Aortic smooth muscle cell (primary cell): ENCODE data around the gene RPP38. TPM values are rescaled to one million over a fixed set of nuclear protein-coding genes. Genes with fewer than 3 reads are reported as not detected.

Experiments used
- total RNA-seq: library from RNA; depleted of rRNA; stranded (reverse); fragments of >200 nt; gene quantifications from 2 replicates; pipeline ENCODE4 v1.2.3, GENCODE V29; 2014

Gene RPP38, protein sequence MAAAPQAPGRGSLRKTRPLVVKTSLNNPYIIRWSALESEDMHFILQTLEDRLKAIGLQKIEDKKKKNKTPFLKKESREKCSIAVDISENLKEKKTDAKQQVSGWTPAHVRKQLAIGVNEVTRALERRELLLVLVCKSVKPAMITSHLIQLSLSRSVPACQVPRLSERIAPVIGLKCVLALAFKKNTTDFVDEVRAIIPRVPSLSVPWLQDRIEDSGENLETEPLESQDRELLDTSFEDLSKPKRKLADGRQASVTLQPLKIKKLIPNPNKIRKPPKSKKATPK
- total RNA-seq, result 8.7 and 12.2 TPM in 2 replicates

GRCh38 chr10:15097011-15097812 is at the start of gene RPP38:
Gene RPP38, plus strand, starts transcription at chr10:15097355. Its CDS starts 5,960 bp downstream, at chr10:15103315.

DNA sequence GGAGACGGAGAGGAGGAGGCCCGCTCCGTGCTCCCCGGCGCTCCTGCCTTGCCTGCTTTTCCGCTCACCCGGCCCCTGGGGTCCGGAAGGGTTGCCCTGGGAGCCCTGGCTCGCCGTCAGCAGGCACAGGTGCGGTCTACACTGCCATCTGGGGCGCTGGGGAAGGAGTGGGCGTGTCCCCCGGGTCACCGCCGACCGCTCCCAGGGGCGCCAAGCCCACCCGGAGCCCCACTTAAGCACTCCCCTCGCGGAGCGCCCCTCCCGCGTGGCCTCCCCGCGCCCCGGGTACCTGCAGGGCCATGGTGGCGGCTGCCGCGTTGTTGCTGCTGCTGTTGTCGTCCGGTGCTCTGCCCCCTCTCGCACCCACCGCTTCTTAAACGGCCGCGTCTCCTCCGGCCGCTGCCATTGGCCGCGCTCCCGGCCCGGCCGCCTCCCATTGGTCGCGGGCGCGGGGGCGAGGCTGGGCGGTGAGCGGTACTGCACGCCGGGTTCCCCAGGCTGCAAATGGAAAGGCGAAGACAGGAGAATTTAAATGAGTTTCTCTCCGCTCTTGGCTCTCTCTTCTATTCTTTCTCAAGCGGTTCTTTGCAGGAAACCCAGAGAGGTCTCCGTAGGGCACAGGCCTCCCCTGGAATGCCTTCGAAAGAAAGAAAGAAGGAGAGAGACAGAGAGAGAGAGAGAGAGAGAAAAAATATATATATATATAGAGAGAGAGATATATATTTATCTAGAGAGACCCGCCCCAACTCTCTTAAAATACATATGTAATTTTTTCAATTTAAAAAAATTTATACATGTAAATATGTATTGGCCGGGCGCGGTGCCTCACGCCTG is 8.5 kb upstream of the RPP38 start, which contains the start of gene ACBD7:
ACBD7 (minus strand) TSS at position 349 of the 834 bp plus-strand sequence; CDS start at position 301, 48 bp downstream.

Other genes with a start within 250 kb of the RPP38 start
- gene SUV39H2, start 218.5 kb upstream of the RPP38 start, total RNA-seq, result 7.8 and 10.4 TPM in 2 replicates
- gene DCLRE1C, start 143.3 kb upstream of the RPP38 start, total RNA-seq, result 9.4 and 10.9 TPM in 2 replicates
- gene MEIG1, start 138.0 kb upstream of the RPP38 start, total RNA-seq, result 0.25 and 1.1 TPM in 2 replicates
- under 0.01 TPM in 1 of 2 replicates, not detected in the other for gene OLAH, start 53.4 kb upstream of the RPP38 start, total RNA-seq
- 4.8 and 5.3 TPM in 2 replicates for gene ACBD7, start 8.6 kb upstream of the RPP38 start, total RNA-seq
- gene NMT2, start 71.3 kb downstream of the RPP38 start, total RNA-seq, result 47.3 and 64.5 TPM in 2 replicates